Effector CD8-positive, alpha-beta T cell (primary cell): ENCODE data around the gene BCL11A.

Experiments used
- DNase-seq: peaks from one replicate; lab custom pipeline; 2025; lab: John Stamatoyannopoulos, UW
- total RNA-seq, 4 experiments: gene quantifications; one replicate each; lab custom pipeline; 2026; lab: John Stamatoyannopoulos, UW

BCL11A gene
- 0 to 1.8 (median 0.31) reads per million in 4 experiments for total RNA-seq

DNA sequence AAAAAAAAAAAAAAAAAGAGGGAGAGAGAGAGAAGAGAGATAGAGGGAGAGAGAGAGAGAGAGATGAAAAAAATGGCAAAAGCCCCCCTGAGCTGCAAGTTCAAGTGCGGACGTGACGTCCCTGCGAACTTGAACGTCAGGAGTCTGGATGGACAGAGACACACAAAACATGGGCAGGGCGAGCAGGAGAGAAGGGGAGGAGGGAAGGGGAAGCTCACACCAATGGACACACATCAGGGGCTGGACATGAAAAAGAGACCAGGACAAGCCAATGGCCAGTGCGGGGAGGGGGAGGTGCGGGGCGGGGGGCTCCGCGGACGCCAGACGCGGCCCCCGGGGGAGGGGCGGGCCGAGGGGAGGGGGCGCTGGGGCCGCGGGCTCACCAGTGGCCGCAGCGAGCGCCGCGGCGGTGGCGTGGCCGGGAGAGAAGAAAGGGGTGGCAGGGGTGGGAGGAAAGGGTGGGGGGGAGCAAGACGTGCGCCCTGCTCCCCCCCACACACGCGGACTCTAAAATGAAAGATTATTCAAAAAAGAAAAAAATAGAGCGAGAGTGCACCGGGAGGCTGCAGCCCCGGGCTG, at the start of gene BCL11A:
TSS of gene BCL11A (minus strand) at position 160 of the 579 bp plus-strand sequence. CDS start 384 bp downstream, outside the sequence.
- DNase-seq = no peak

DNA sequence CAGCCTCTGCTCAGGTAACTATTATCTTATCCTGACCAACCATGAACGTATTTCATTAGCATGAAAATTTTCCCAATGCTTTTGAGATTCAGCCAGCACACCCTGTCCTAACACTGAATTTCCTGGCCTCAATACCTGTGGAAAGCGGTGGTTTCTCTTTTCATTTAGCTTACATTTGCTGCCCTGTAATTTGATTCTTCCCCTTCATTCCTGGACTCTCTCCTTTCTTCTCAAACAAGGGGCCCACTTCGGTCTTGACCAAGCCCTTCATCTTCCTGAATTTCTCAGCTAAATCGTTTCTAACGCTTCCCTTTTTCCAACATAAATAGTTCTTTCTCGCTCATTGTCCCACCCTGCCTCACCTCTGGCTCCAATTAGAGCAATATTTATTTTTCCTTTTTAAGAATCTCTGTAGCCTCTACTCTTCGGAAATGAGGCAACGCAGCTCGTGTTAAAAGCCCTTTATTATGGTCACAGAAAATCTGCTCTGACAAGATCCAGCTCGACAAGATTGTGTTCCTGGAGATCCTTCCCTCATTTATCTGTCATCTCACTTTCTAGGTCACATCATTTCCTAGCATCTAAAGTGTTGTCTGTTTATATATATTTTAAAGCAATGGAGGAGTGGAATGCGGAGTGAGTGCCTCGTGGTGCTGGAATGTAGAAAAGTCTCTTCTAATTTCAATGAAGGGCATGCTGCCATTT, 49.5 kb upstream of the BCL11A start:
- no peak for DNase-seq

DNA sequence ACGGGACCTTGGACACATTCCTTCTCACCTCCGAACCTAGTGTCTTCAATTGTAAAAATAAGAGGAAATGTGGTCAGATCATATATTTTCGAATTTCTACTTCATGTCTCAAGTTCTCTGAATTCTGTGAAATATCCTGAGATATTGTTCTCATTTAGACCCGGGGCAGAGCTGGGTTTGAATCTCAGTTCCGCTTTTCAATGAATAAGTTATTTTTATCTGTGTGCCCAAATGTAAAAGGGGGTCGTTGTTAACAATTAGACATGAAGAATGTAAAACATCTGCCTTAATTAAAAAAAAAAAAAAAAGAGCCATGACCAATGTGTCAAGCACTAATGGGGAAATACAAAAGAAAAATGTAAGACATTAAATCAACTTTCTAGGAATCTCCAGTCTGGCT, 48.9 kb upstream of the BCL11A start:
- DNase-seq = no peak

DNA sequence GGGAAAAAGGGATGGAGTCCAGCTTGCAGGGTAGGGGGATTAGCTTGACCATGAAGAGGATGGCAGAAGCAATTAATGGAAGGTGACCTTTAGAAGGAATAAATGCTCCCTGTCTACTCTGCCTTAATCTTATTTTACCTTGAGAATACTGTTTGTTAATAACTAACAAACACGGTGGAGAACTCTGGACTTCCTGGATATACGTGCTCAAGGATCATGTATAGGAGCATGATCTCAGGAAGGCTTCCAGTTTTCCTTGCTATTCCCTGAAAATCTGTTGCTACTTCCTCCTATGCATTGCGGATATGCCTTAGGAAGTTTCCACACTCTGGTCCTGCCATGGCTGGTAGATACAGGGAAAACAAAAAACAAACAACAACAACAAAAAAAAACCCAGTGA, 44.8 kb upstream of the BCL11A start:
- DNase-seq = no peak

DNA sequence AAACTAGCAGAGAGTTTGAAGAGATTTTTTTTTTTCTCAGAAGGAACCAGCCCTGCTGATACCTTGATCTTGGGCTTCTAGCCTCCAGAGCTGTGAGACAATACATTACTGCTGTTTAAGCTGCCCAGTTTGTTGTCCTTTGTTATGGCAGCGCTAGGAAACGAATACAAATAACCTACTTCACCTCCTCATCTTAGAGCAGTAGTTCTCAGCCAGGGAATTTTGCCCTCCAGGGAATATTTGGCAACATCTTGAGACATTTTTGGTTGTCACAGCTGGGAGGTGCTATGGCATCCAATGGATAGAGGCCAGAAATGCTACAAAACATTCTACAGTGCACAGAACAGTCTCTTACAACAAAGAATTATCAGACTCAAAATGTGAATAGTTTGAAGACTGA, 43.9 kb upstream of the BCL11A start:
- no peak for DNase-seq

DNA sequence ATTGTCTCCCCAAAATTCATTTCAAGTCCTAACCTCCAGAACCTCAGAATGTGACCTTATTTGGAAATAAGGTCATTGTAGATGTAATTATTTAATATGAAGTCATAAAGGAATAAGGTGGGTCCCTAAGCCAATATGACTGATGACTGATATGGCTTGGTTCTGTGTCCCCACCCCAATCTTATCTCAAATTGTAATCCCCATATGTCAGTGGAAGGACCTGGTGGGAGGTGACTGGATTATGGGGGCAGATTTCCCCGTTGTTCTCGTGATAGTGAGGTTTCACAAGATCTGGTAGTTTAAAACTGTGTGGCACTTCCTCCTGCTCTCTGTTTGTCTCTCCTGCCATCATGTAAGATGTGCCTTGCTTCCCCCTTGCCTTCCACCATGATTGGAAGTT, 43.0 kb upstream of the BCL11A start:
- DNase-seq = no peak

DNA sequence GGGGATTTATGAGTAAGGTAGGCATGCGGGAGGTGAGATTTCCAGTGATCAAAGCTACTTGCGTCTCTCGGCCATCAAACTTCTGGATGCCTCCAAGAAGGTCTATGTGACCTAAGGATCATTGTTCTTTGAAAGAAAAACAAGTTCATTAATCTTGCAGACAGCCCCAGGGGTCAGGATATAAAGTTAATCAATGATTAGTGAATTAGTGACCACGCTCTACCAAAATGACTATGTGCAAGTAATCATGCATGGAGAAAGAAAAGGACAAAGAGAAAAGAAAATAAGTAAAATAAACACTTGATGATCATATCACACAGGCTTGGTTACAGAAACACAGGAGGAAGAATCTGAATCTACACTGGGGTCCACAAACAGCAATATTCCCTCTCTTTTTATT, 42.5 kb upstream of the BCL11A start:
- DNase-seq = no peak

DNA sequence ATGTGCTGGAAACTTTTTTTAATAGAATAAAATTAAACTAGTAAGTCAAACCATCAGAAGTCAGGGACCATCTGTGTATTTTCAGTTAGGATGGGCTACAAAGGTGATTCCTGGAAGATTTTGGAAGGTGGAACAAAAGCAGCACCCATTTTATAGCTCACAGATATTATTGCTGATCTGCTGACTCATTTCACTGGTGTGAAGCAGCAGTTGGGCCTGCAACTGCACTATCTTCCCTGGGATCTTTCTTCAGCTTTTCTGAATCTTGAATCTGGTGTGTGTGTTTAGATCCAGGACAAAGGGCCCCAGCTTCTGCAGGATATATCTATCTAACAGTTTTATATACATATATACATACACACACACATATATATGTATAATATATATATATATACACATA, 35.6 kb upstream of the BCL11A start:
- no peak for DNase-seq

DNA sequence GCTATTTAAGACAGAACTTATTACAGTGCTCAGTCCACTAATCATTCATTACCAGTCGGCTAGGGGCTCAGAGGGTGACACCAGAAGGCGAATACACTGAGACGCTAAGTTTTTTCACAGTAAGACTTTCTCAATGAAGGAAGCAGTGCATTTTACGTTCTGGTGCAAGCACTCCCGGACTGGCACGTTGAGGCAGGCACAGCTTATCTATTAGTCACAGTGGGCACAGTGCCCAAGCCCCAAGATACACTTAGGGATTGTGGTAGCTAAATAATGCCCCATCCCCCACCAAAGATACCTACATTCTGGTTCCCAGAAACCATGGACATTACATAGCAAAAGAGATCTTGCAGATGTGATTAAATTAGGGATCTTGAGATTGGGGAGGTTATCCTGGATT, 32.6 kb upstream of the BCL11A start:
- no peak for DNase-seq

DNA sequence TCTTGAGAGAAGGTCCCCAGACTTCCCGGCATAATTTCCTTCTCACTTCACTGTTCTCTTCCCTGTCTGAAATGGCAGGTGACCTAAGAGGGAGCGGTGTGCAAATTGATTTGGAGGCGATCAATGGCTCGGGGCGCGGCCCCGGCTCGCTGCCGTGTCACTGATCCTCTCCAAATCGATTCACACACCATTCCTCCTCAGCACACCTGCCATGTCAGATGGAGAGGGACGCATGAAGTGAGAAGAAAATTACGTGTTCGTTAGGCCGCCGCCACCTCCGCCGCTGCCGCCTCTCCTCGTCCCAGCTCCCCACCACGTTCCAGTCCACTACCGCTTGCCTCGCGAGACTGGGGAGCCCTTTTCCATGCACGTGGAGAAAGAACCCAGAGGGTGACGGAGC, 31.8 kb upstream of the BCL11A start:
- DNase-seq = no peak

DNA sequence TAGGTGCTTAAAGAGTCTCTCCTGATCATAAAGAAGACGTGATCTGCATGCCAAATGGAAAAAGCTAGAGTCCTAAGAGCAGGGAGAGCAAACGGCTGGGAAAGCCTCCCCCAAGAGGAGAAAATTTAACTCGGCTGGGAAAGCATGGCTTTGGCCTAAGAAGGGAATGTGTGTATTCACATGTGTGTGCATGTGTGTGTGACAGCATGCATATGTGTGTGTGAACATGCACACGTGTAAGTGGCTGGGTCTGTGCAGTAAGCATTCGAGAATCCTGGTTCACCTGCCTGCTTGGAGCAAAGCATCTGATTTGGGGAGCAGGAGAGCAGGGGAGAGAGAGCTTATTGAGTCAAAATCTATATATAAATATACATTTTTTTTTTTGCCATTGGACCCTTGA, 30.1 kb upstream of the BCL11A start:
- no peak for DNase-seq

DNA sequence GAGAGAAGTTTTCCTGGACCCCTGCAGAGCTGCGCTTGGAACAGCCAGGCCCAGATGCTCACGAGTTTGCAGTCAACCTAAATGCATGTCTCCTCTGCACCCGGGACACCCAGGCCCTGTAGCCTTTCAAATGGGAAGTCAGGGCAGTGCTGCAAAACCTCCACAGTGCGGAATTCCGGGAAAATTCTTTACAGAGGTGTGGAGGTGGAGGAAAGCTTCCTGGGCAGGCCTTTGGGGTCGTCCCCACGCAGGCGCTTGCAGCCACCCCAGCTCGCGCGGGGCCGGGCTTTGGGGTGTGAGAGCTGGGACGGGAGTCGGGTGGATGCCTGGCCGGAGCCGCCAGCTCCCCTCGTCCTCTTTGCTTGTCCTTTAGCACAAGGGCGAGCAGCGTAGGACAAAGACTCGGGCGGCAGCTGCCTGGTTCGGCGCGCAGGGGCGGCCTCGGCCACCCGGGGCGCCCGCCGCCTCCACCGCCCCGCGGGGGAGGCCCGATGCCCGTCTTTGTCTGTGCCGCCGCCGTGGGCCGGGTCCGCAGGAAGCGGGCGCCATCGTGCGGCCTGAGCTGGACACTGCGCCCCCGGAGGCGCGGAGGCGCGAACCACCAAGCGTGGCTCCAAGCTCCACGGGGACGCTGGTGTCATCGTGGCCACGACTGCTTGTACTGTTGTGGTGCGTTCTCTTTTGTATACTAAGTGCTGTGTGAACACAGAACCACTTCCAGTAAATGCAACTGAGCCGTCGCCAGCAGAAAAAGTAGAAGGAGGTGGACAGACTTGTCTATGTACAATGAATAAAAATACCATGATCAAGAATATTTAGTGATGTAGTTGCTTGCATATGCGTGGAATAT, 28.2 kb upstream of the BCL11A start:
- peak; percentile 43 for DNase-seq

DNA sequence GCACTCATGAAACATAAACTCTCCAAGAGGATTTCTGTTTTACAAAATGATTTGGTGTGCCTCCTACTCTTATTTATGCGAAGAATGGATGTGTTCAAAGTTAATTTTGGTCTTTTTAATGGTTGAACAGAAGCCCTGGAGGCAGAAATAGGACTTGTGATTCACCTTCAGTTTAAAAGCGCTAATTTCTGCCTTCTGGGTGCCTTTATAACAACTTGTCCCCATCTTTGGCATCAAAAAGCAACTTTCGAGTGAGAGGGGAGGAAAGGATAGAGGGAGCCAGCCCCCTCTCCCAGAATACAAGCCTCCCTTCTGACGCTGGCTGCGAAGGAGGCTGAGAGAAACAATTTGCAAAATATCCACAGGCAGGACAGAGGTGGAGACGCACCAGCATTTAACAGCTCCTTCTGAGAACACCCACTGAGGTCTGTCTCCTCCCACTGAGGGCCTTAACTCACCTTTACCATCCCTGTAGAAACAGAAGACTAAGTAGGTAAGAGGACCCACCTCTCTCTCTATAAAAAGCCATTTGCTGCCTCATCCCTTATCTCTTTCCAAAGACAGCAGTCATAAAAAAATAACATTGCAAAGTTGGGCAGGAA, 24.3 kb upstream of the BCL11A start:
- no peak for DNase-seq

DNA sequence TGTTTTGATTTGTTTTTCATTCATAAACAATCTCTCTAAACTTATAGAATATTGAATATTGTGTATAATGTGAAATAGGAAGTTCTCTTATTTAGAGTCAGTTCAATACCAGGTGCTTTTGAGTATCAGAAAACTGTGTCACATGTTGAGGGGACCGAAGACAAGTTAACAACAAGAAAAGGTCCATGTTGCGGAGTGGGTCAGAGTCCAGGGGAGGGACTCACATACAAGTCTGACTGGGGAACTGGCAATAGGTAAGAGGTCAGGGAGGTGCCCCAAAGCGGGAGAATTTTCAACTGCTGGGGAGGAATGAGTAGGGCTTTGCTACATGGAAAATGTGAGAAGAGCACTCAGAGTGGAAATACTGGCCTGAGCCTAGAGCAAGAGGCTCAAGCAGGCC, 19.8 kb upstream of the BCL11A start:
- no peak for DNase-seq

DNA sequence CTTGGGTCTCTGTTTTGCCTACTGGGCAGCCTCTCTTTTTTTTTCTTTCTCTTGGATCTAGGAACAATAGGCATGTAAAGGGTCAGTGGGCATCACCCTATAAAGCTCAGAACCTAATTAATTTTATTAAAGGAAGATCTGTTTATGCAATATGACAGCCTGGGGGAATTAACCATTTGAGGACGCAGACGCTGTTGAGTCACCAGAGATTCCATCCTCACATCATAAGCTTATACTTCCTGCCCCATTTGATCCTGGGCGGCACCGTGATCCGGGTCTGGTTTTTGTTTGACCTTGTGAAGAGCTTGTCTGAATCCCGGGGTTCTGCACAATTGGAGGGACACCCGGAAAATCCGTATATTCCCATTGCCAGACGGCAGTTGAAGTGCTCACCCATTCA, 16.8 kb upstream of the BCL11A start:
- DNase-seq = no peak

DNA sequence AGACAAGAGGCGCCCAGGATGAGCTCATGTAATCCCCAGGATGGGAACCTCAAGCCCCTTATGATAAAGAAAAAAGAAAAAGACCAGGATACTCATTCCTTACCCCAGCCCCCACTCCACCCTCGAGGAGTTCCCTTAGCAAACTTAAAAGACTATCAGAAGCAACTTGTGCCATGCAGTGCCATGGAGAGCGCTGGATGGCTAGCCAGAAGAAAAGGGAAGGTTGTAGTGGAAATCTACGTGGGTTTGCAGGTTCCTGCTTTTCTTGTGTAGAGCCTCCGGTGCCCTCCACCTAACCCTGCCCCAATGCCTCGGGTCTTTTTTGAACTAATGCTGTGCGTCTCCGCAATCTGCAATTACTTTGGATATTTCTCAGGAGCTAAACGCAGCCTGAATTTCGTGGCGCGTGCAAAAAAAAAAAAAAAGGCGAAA, 16.2 kb upstream of the BCL11A start:
- DNase-seq = no peak

DNA sequence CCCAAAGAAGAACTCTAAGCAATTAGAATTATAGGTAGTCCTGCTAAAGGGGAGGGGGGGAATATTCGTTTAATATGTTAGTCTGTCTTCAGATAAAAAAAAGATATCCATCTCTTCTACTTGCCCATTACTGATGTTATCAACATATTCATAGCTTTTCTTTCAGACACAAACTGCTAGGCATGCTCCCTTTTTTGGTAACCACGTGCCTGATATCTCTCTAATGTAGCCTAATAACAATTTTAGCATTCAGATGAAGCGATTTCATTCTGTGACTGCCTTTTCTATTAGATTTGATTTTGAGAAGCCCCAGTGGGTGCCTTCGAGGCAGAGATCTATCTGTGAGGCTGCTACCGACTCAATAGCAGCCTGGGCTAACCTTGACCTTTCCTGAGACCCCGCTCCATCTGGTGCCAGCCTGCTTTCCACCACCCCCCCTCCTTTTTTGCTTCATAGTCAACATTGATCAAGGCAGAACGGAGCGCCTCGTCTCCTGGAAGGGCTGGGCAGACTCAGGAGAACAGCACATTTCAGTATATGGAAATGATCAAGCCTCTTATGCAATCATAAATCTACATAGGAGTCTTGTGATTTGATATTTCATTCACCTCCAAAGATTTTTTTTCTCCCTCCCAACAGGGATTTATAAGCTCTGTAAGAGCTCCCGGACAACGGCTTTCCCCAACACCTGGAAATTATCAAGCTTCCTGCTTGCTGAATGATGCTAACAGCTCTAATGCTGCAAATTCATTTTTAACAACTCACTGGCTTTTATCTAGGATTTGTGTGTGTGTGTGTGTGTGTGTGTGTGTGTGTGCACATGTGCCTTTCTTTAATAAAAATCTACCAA, 14.7 kb upstream of the BCL11A start:
- DNase-seq = no peak

DNA sequence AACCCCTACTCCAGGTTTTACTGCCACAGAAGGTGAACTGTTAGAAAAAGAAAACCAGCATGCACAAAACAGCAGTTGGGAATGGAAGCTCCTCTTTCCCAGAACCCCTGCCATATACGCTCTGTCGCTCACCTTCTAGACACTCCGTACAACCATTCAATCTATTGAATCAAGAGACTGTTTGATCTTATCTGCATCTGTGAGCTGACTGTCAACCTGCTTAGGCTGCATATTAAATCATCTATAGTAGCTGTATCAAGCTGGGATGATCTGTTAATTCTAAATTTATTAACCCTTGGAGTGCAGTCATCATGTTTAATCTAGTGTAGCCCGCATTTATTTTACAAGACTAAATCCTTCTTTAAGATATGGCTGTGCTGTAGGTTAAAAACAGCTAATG, 13.6 kb upstream of the BCL11A start:
- no peak for DNase-seq

DNA sequence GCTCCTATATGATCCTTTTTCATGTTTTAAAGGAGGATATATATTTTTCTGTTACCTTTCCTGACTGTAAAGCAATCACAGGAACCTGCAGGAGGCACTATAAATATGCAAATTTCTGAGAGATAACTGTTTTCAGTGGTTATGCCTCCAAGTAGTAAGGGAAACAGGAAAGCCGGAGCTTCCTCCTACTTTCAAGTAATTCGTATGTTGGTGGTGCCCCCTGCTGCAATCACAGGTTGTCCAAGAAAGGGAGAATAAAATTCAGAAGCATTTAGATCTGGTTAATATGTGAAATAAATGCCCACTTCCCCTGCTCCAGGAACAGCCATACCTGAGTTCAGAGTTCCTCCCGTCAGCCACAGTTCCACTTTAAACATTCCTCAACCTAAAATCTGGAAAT, 12.0 kb upstream of the BCL11A start:
- DNase-seq = no peak

DNA sequence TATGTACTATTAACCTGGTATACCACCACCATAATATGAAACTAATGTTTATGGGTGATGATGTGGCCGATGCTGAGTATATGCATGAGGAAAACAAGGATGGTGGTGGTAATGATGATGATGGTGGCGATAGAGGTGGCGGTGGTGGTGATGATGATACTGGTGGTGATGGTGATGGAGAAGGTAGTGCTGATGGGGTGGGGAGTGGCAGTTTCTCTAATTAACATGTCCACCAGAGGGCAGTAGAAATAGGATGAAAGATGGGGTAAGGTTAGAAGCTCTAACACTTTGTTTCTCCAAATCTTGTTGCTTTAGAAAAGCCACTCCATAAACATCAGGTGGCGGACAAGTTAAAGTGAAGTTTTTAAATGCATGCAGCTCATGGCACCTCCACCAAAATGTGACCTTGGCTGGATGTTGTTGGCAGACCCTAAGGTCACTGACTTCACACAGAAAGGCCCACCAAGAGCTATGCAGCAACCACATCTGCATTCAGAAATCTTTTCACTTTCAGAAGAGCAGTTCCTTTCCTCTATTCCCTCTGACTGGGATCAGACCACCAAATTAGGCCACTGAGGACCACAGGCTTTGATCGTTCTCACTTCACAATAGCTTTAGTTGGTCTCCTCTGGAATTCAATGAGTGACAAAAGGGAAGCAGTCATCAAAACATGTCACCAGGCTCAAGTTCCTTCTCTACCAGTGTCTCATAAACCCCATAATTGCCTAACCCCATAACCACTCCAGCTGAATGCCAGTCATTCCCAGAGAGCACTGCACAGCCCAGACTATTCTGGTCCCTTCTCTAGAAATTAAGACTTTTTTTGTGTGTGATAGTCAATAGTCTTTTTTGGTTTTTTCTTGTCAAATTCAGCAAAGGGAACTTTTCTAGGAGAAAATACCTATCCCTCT, 7.5 kb upstream of the BCL11A start:
- no peak for DNase-seq

DNA sequence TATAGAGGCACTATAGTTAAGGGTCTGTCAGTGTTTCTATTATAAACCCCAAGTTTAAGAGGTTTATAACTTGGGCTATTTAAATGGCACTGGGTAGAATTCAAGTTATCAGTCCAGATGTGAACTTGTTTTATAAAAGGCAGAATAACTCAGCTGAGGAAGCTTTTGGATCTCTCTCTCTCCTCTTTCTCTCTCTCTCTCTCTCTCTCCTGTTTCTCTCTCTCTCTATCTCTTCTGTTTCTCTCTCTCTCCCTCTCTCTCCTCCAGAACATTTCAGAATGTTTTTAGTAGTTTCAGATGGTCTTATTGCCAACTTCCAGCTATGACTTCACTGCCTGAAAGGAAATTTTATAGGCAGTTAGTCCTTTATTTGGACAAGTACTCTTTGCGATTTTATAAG, 6.4 kb upstream of the BCL11A start:
- no peak for DNase-seq
